Glomerular visceral epithelial cell (primary cell): ENCODE results near the gene SETD9.

Source experiments
- DNase-seq: peaks from one replicate; pipeline ENCODE4 v3.0.0-alpha.2; 2016; ENCODE audit errors: extremely low spot score

The SETD9 gene

GRCh38 chr5:56909294-56910209 is at the start of gene SETD9:
SETD9 (plus strand) TSS chr5:56909596; CDS start chr5:56909646, 50 bp downstream.
- peak; percentile 99 for DNase-seq

- DNase-seq = no peak
Measured at GRCh38 chr5:56861893-56862485, 47.4 kb upstream of the SETD9 start.

GRCh38 chr5:56862909-56863308 is 46.5 kb upstream of the SETD9 start:
- no peak for DNase-seq

- DNase-seq = no peak
Measured at GRCh38 chr5:56871777-56872176, 37.6 kb upstream of the SETD9 start.

- no peak for DNase-seq
Measured at GRCh38 chr5:56873056-56873455, 36.3 kb upstream of the SETD9 start.

- DNase-seq = peak; percentile 42
Measured at GRCh38 chr5:56876327-56876726, 33.1 kb upstream of the SETD9 start.

GRCh38 chr5:56881571-56881970 is 27.8 kb upstream of the SETD9 start:
- no peak for DNase-seq

- no peak for DNase-seq
Measured at GRCh38 chr5:56893251-56893951, 16.0 kb upstream of the SETD9 start.

- no peak for DNase-seq
Measured at GRCh38 chr5:56896763-56897162, 12.6 kb upstream of the SETD9 start.

GRCh38 chr5:56898213-56898612 is 11.2 kb upstream of the SETD9 start:
- no peak for DNase-seq

- DNase-seq = peak; percentile 54
Measured at GRCh38 chr5:56900395-56900794, 9.0 kb upstream of the SETD9 start.

GRCh38 chr5:56900858-56901578 is 8.4 kb upstream of the SETD9 start:
- peak; percentile 63 for DNase-seq

- DNase-seq = no peak
Measured at GRCh38 chr5:56908942-56909293, 478 bp upstream of the SETD9 start.

- DNase-seq = no peak
Measured at GRCh38 chr5:56910210-56910965, 992 bp downstream of the SETD9 start.

GRCh38 chr5:56913766-56914165 is 4.4 kb downstream of the SETD9 start:
- DNase-seq = no peak

- no peak for DNase-seq
Measured at GRCh38 chr5:56914678-56915077, 5.3 kb downstream of the SETD9 start.

GRCh38 chr5:56917534-56917933 is 8.1 kb downstream of the SETD9 start:
- DNase-seq = no peak

- DNase-seq = no peak
Measured at GRCh38 chr5:56918054-56918453, 8.7 kb downstream of the SETD9 start.

GRCh38 chr5:56919942-56920662 is 10.7 kb downstream of the SETD9 start:
- DNase-seq = no peak

GRCh38 chr5:56922922-56923321 is 13.5 kb downstream of the SETD9 start:
- DNase-seq = no peak

- DNase-seq = no peak
Measured at GRCh38 chr5:56934325-56934724, 24.9 kb downstream of the SETD9 start.
